Measurements from ENCODE around the gene SP5. TPM values are rescaled to one million over a fixed set of nuclear protein-coding genes. Genes with fewer than 3 reads are reported as not detected.

The SP5 gene
- total and polyA plus RNA-seq, 9 of the 15 experiments (the other 6 are each of a cell fraction or from before 2014, with no cell fraction given), result 0.03 to 1.7 (median 0.16) TPM; not detected in 1

DNA sequence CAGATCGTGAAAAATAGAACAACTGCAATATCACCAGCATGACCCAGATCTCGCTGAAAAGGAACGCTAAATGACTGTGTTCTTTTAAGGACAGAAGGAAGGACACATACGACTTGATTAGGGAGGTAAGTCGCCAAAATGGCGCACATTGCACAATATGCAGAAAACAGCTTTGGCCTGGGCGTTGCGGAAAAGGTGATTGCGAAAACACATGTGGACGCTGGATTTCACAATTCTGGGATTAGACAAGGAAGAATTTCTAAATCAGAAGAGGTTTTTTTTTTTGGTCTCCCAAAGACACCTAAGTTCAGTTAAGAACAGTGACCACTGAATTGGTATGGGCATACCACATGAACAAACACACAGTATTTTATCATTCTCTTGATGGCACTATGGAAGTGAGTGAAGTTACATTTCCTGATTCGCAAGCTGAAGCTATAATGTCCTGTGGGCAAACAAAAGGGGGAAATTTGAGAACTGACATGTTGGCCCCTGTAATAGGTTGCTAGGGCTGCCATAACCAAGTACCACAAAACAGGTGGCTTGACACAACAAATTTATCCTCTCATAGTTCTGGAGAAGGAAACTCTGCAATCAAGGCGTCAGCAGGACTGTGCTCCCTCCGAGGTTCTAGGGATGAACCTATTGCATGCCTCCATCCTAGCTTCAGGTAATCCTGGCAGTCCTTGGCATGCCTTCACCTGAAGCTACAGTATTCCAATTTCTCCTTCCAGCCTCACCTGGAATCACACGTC, 29.3 kb downstream of the SP5 start (continued):
- TF ChIP-seq, protein P1, sequence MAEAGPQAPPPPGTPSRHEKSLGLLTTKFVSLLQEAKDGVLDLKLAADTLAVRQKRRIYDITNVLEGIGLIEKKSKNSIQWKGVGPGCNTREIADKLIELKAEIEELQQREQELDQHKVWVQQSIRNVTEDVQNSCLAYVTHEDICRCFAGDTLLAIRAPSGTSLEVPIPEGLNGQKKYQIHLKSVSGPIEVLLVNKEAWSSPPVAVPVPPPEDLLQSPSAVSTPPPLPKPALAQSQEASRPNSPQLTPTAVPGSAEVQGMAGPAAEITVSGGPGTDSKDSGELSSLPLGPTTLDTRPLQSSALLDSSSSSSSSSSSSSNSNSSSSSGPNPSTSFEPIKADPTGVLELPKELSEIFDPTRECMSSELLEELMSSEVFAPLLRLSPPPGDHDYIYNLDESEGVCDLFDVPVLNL (CRISPR knock-in tag; IDR thresholded peaks at IDR 0.05; ENCODE audit: low read depth), result no peak
- no peak for TF ChIP-seq GATAD2A (IDR thresholded peaks at IDR 0.05)
- TF ChIP-seq GABPA (tag; conservative IDR thresholded peaks at IDR 0.05; ENCODE audit: low read depth), result 0 out of 2 replicates have a peak, but pooled peaks have one; percentile 18
- TF ChIP-seq KLF16 (IDR thresholded peaks at IDR 0.05), result no peak
- TF ChIP-seq IFI16 (CRISPR knock-in tag; IDR thresholded peaks at IDR 0.05), result no peak
- no peak; the same call in 1 of the 2 replicates for TF ChIP-seq TRIM25 (IDR thresholded peaks at IDR 0.05; ENCODE audit: borderline replicate concordance)
- no peak for TF ChIP-seq SIX5 (IDR thresholded peaks at IDR 0.05; ENCODE audit: borderline replicate concordance in 1 of 2, insufficient read depth in 1 of 2, low read depth in 1 of 2, low read length in 2 of 2)
- TF ChIP-seq HLTF (IDR thresholded peaks at IDR 0.05), result 0 out of 2 replicates have a peak, but pooled peaks have one; percentile 17
- peak; percentile 46; the same call in 1 of the 2 replicates for TF ChIP-seq MAFG (tag; conservative IDR thresholded peaks at IDR 0.05)
- no peak for TF ChIP-seq ZEB2 (IDR thresholded peaks at IDR 0.05)
- no peak for TF ChIP-seq ZNF354B (CRISPR knock-in tag; IDR thresholded peaks at IDR 0.05)
- peak; percentile 77 to 80 for TF ChIP-seq TRIM24 (IDR thresholded peaks at IDR 0.05)
- TF ChIP-seq CHD1 (IDR thresholded peaks at IDR 0.05; ENCODE audit: low read length), result peak; percentile 61
- 0 out of 2 replicates have a peak, but pooled peaks have one; percentile 42 for TF ChIP-seq ZNF232 (CRISPR knock-in tag; IDR thresholded peaks at IDR 0.05)
- no peak for TF ChIP-seq GTF2A2 (tag; IDR thresholded peaks at IDR 0.05)
- TF ChIP-seq CHD4 (IDR thresholded peaks at IDR 0.05; ENCODE audit: insufficient read depth, insufficient replicate concordance, low read depth, low read length, poor library complexity, severe bottlenecking), result no peak
- no peak for TF ChIP-seq RBM22 (IDR thresholded peaks at IDR 0.05; ENCODE audit: low read depth, low read length, poor library complexity, severe bottlenecking)
- no peak for TF ChIP-seq SMARCB1 (IDR thresholded peaks at IDR 0.05; ENCODE audit: insufficient read length, low read depth)
- no peak for TF ChIP-seq IRF1 (CRISPR knock-in tag; IDR thresholded peaks at IDR 0.05; ENCODE audit: borderline replicate concordance)
- TF ChIP-seq, protein P2, sequence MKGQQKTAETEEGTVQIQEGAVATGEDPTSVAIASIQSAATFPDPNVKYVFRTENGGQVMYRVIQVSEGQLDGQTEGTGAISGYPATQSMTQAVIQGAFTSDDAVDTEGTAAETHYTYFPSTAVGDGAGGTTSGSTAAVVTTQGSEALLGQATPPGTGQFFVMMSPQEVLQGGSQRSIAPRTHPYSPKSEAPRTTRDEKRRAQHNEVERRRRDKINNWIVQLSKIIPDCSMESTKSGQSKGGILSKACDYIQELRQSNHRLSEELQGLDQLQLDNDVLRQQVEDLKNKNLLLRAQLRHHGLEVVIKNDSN (CRISPR knock-in tag; IDR thresholded peaks at IDR 0.05), result no peak
- TF ChIP-seq, protein P3, sequence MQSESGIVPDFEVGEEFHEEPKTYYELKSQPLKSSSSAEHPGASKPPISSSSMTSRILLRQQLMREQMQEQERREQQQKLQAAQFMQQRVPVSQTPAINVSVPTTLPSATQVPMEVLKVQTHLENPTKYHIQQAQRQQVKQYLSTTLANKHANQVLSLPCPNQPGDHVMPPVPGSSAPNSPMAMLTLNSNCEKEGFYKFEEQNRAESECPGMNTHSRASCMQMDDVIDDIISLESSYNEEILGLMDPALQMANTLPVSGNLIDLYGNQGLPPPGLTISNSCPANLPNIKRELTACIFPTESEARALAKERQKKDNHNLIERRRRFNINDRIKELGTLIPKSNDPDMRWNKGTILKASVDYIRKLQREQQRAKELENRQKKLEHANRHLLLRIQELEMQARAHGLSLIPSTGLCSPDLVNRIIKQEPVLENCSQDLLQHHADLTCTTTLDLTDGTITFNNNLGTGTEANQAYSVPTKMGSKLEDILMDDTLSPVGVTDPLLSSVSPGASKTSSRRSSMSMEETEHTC (IDR thresholded peaks at IDR 0.05), result no peak
- no peak for TF ChIP-seq PHB (CRISPR knock-in tag; IDR thresholded peaks at IDR 0.05)
- TF ChIP-seq JUND (IDR thresholded peaks at IDR 0.05; ENCODE audit: borderline replicate concordance, low read depth, low read length), result no peak
- TF ChIP-seq JUND (tag; IDR thresholded peaks at IDR 0.05; ENCODE audit: borderline replicate concordance, low read depth, low read length), result 0 out of 3 replicates have a peak, but pooled peaks have one; percentile 3
